HG03565 (cell line): ENCODE measurements around the gene IGFBP1.

Source experiments
- ATAC-seq: cut with Tn5 transposase; IDR thresholded peaks from one replicate; pipeline ENCODE4 v1.9.1; 2021; ENCODE audit warnings: mild to moderate bottlenecking, moderate library complexity; ENCODE audit not compliant: unreplicated experiment

IGFBP1 gene

DNA sequence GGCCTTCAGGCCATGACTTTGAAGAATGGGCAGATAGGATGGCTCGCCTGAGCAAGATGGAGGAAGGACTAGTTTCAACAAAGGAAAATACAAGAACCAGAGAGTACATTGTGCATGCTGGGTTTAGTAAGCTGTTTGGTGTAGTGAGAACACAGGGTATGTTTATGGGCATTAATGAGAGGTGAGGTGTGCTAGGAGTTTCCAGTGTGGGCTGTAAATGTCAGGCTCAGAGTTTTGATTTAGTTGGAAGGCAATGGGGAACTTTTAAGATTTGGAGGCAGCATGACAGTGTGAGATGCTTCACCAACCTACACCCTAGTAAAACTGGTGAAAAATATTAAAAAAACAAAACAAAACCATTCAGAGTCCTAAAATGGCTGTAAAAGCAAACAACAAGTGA, 13.3 kb downstream of the IGFBP1 start:
- ATAC-seq: no peak

DNA sequence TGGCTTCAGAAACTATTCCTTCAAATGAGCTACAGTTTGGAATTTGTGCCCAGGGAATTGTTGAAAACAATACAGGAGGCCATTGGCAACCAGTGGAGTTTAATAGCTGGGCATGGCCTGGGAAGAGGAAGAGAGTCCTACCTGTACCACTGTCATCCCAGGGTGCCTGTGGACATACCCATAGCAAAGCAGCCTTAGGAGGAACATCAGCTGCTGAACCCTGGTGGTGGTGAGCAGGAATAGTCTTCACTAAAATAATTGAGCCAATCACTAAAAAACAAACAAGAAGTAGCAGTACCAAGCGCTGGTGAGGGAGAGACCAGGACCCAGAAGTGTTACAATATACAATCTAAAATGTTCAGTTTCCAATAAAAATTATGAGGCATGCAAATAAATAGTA, 14.5 kb downstream of the IGFBP1 start:
- ATAC-seq: no peak

DNA sequence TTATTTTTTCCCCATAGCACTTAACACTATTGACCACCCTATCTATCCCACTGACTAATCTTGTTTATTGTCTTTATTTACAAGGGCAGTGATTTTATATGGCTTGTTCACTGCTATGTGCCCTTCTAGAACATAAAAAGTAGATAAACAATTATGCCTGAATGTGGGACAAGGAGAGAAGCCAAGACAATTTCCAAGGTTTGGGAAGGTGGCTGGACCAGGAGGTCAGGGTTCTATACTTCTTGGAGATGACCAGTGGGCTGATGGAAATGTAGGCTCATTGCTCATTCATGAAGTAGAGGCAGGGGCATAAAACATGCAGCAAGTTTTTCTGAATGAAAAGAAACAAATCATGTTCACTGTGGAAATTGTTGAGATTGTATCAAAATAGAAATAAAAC, 21.3 kb downstream of the IGFBP1 start:
- no peak for ATAC-seq

GRCh38 chr7:45910855-45911254, 22.6 kb downstream of the IGFBP1 start:
- ATAC-seq: no peak

- ATAC-seq: no peak
Observed at GRCh38 chr7:45911311-45911710, 23.0 kb downstream of the IGFBP1 start.

- no peak for ATAC-seq
Observed at GRCh38 chr7:45912972-45913371, 24.7 kb downstream of the IGFBP1 start.

DNA sequence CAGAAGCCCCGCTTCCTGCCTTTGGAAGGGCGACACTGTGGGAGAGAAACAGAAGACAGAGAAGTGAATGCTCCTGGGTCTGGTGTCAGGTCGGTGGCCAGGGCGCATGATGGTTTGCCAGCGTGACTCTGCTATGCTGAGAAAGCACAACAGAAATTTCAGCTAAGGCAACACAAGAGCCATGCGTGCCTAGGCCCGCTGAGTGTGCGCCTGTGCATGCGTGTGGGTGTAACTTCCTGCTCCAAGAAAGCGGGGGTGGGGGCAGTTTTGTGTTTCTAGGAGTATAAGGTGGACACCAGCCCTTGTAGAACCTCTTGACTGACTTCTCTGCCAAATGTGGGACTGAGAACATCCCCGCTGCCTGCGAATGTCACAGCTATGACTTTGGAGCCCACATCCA, 26.6 kb downstream of the IGFBP1 start:
- no peak for ATAC-seq

GRCh38 chr7:45915606-45916005, 27.3 kb downstream of the IGFBP1 start:
- ATAC-seq: no peak

DNA sequence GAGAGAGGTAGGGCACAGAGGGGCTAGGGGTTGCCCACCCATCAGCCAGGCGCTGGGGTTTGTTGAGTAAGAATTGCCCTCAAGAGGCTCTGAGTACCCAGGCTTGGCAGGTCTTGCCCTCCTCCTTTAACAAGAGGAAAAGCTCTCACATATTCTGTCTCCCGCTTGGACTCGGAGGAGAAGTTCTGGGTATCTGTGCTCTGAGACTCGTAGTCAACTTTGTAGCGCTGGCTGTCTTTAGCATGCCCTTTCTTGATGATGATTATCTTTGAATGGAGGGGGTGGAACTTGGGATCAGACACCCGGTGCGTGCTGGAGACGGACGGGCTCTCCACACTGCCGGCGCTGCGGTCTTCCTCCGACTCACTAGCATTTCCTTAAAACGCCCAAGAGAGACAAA, 28.8 kb downstream of the IGFBP1 start:
- ATAC-seq: no peak

DNA sequence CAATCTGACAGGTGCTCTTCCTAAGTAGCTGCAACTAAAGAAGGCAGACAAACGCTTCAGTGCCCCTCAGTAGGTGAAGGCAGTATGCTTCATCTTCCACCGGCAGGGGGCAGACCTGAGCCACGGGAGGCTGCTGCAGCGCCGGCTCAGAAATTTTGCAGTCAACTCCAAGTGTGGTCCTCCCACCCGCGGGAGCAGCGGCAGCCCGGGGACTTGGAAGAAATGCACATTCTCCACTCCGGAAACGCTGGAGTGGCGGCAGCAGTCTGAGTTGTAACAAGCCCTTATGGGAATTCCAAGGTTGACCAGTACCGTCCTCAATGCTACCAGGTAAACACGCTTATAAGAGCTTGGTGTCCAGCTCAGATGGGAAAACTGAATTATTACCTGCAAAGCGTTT, 29.4 kb downstream of the IGFBP1 start:
- ATAC-seq: peak; percentile 76

DNA sequence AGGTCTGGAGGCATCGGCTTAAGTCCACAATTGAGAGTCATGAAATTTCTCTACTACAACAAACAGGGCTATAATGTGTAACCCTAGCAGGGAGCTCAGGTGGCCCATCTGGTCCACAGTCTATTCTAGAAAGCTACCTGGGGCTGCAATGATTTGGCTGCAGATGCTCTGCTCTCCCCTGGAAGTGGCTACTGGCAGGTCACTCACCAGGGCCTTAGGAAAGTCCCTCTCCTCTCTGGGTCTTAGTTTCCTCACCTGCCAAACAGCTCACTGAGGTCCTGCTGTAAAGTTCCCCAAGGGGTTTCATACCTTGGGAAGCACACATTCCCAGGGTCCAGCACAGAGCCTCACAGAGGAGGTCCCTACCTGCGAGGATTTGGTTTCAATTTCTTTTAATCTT, 30.3 kb downstream of the IGFBP1 start:
- ATAC-seq: no peak

DNA sequence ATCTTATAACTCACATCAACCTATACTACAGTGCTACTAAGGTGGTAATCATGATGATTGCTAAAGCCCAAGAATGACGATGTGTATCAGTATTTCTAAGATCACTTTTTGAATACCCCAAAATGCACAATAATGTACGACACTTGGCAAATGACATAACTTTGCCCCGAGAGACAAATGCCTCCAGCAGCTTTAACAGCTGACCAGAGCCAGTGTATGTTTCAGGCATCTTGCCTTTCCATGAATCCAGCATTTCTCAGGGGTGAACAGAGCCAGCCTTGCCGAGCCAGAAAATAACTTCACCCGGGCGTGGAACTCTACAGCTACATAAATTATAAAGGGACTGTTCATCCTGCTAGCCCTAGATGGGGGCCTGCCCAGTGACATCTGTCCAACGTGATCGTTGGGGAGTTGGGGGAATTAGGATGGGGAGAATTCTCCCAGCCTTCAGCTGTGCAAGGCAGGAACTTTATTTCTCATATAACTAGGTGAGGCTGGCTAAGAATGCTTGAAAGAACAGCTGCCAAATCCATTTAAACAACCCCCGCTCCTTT, 31.0 kb downstream of the IGFBP1 start:
- ATAC-seq: no peak

DNA sequence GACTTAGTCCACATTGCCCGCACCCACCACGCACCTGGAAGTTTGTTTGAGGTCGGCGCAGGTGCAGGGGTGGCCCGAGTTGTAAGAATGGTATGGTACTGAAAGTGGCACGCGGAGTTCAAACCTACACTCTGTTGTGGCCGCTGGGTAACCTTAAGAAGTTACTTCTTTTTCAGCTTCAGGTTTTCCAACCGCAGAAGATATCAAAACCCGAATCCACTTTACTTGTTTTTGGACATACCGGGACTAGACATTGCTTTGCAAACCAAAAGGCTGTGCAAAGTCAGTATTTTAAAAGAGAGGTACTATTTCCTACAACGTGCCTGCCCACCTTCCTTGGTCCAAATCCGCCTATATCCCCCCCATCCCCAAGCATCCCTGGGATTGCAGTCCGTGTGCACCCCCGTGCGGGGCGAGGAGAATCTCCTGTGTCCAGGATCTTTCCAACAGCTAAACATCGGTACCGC, 31.7 kb downstream of the IGFBP1 start:
- no peak for ATAC-seq

- no peak for ATAC-seq
Observed at GRCh38 chr7:45920502-45921380, 32.5 kb downstream of the IGFBP1 start, which contains the start of gene IGFBP3. Gene IGFBP3 (minus strand): TSS chr7:45921272. CDS start chr7:45921140, 132 bp downstream.

GRCh38 chr7:45921381-45921698, 33.1 kb downstream of the IGFBP1 start:
- no peak for ATAC-seq

GRCh38 chr7:45921699-45922519, 33.6 kb downstream of the IGFBP1 start:
- no peak for ATAC-seq

DNA sequence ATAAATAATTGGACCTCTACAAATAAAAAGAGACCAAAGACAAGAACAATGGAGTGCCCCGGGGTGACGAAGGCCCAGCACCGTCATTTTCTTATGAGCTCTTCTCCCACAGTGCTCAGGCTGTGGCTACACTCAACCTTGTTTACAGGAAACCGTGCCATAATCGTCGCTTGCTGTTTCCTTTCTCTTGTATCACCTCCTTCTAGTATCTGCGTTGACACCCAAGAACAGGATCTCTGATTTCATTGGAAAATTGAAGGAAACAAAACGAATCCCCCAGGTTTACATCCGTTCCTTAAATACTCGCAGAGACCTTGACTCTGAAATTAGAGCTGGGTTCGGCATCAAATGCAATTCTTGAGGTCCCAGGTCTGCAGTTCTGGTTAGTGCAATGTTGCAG, 34.5 kb downstream of the IGFBP1 start:
- no peak for ATAC-seq

GRCh38 chr7:45923290-45923689, 35.0 kb downstream of the IGFBP1 start:
- no peak for ATAC-seq

GRCh38 chr7:45923818-45924217, 35.5 kb downstream of the IGFBP1 start:
- ATAC-seq: no peak

GRCh38 chr7:45924283-45924682, 36.0 kb downstream of the IGFBP1 start:
- no peak for ATAC-seq

DNA sequence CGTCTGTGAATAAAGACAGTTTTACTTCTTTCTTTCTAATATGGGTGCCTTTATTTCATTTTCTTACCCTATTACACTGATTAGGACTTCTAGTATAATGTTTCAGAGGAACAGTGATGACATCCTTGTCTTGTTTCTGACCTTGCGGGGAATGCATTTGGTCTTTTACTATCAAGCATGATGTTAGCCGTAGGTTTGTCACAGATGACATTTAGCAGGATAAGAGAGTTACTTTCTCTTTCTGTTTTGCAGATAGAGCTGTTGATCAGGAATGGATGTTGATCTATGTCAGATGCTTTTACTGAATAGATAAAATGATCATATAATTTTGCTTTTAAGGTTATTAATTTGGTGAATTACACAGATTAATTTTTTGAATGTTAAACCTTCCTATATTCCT, 39.4 kb downstream of the IGFBP1 start:
- ATAC-seq: no peak

- no peak for ATAC-seq
Observed at GRCh38 chr7:45930967-45931366, 42.7 kb downstream of the IGFBP1 start.
